Cerebellar cortex (tissue), 1 donor: Measurements from ENCODE around the gene GLIS2.
A peak's percentile ranks its signal among the peaks of the same experiment; 100 is the strongest.
"Not testable (repeated sequence)": the region's sequence is repeated elsewhere in the genome, so short reads cannot be mapped to it uniquely, and the experiment has no call there.

Experiments used
- DNase-seq: peaks from one replicate; pipeline ENCODE4 v3.0.0-alpha.2; 2015; ENCODE audit warnings: low spot score

GLIS2 gene

GRCh38 chr16:4320571-4321137 is 4.8 kb downstream of the GLIS2 start:
- DNase-seq: no peak

- no peak for DNase-seq
Observed at GRCh38 chr16:4321286-4322120, 5.6 kb downstream of the GLIS2 start.

GRCh38 chr16:4322121-4323052 is 6.5 kb downstream of the GLIS2 start:
- no peak for DNase-seq

GRCh38 chr16:4323071-4323844 is 7.4 kb downstream of the GLIS2 start:
- peak; percentile 64 for DNase-seq

- DNase-seq: peak; percentile 76
Observed at GRCh38 chr16:4323845-4324488, 8.1 kb downstream of the GLIS2 start.

DNA sequence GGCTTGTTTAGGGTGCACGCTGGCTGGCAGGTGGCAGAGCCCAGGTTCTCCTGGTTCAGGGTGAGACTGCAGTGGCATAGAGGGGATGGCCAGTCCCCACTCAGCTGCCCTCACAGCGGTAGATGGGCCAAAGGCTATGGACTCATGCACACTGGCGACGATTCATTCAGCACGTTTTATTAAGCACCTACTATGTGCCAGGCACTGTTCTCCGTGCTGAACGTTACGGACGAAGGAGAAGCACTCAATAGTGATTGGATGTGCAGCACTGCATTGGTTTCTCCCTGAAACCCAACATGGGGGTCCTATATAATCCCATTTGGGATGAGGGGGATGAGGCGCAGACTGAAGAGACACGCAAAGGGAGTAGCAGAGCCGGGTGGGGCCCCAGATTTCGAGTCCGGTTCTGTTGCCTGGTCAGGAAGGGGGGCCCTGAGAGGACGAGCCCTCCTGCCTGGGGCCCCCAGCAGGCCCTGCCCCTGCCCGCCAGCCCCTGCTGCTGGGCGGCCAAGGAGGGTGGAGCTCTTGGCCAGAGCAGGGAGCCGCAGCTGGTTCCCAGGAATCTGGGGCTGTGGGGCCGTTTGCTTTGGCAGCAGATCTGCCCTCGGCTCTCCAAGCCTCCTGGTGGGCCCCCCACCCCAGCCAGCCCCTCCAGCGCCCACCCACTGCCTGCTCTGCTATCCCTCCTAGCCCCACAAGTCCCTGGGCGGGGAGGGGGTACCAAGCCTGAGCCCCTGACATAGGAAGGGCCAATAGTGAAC is 8.8 kb downstream of the GLIS2 start:
- no peak for DNase-seq

DNA sequence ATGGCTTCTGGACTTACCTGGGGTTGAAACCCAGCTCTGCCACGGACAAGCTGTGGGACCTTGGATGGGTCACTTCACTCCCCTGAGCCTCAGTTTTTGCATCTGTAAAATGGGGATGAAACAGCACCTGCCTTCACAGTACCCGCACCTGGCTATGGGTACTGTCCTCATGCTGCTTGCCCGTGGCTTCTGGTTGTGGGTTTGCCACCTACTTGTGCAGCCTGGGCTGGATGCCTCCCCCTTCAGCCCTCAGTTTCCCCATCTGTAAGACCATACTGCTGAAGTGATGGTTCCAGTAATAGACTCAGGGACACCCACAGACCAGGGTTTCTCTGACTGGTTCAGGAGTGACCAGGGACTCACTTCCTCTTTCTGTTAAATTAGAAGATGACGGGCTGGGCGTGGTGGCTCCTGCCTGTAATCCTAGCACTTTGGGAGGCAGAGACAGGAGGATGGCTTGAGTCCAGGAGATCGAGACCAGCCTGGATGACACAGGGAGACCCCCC is 9.4 kb downstream of the GLIS2 start:
- DNase-seq: no peak

DNA sequence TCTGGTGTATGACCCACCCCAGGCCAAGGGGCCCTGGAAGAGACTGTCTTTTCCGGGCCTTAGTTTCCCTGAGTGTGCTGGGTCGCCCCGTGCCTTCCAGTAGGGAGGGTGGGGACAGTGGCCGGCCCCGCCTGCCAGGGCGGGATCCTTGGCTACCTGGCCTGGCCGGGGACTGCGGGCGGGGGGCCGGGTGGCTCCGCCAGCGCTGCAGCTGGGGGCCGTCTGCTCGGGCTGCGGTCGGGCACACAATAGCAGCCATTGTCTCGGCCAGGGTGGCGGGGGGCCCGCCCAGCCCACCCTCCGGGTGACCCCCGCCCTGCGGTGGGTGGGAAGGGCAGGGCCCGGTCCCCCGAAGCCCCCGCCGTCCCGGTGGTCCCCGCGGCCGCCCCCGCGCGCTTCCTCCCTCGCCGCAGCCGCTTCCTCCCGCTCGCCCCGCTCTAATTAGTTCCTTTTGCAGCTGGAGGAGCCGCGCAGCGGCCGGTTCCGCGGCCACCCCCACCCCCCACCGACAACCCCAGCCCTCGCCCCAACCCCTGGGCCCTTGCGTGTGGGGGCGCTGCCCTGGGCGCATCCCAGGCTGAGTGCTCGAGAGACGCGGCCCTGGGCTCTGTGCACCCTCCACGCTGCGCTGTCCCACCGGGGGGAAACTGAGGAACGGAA is 11.6 kb downstream of the GLIS2 start:
- no peak for DNase-seq

GRCh38 chr16:4328046-4328781 is 12.3 kb downstream of the GLIS2 start:
- DNase-seq: peak; percentile 87

- peak; percentile 48 for DNase-seq
Observed at GRCh38 chr16:4328782-4329775, 13.2 kb downstream of the GLIS2 start.

DNA sequence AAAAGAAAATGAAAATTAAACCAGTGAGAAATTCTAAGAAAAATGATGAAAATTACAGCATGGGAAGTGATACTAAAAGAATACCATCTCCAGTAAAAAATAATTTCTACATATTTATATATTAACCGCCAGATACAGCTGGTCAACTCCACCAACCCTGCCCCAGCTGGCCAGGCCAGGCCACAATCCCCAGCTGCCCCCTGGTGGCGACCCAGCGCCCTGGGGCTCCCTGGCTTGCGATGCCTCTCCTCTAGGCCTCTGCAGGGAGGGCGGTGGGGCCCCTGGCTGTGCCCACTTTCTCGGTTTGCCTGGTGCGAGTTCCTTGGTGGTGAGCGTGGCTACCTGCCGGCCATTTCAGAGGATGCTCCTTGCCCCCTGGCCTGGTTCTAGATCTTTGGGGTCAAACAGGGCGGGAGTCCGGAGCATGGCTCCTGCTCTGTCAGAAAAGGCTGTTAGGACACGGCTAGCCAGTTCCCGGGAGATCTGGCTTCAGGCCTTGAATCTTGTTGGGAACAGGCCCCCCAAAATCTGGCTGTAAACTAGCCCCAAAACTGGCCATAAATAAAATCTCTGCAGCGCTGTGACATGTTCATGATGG is 14.5 kb downstream of the GLIS2 start:
- peak; percentile 62 for DNase-seq

GRCh38 chr16:4332083-4332482 is 16.2 kb downstream of the GLIS2 start:
- no peak for DNase-seq

- no peak for DNase-seq
Observed at GRCh38 chr16:4332623-4333307, 16.9 kb downstream of the GLIS2 start.

GRCh38 chr16:4333308-4333638 is 17.4 kb downstream of the GLIS2 start:
- no peak for DNase-seq

- DNase-seq: not testable (repeated sequence)
Observed at GRCh38 chr16:4333714-4334113, 17.8 kb downstream of the GLIS2 start.

GRCh38 chr16:4334724-4335495 is 19.0 kb downstream of the GLIS2 start:
- no peak for DNase-seq
